Osteocyte (in vitro differentiated cells): ENCODE results near the gene ATF7IP2. TPM values are rescaled to one million over a fixed set of nuclear protein-coding genes. Genes with fewer than 3 reads are reported as not detected.

ENCODE experiments used
- DNase-seq: peaks from one replicate; pipeline ENCODE4 v3.0.0; 2021; ENCODE audit warnings: mixed read lengths; ENCODE audit not compliant: unreplicated experiment; ENCODE audit errors: extremely low spot score
- H3K27ac Mint-ChIP-seq: one replicate; pipeline ENCODE4 v1.8.0; 2021; ENCODE audit warnings: mild to moderate bottlenecking, mixed read lengths; ENCODE audit not compliant: unreplicated experiment
- H3K27me3 Mint-ChIP-seq: one replicate; pipeline ENCODE4 v1.8.0; 2021; ENCODE audit warnings: mixed read lengths; ENCODE audit not compliant: unreplicated experiment
- H3K36me3 Mint-ChIP-seq: one replicate; pipeline ENCODE4 v1.8.0; 2021; ENCODE audit warnings: mixed read lengths; ENCODE audit not compliant: unreplicated experiment
- H3K4me1 Mint-ChIP-seq: one replicate; pipeline ENCODE4 v1.8.0; 2021; ENCODE audit warnings: mixed read lengths; ENCODE audit not compliant: unreplicated experiment
- H3K4me3 Mint-ChIP-seq: one replicate; pipeline ENCODE4 v1.8.0; 2021; ENCODE audit warnings: mild to moderate bottlenecking, moderate library complexity, mixed read lengths; ENCODE audit not compliant: unreplicated experiment
- H3K9me3 Mint-ChIP-seq: one replicate; pipeline ENCODE4 v1.8.0; 2021; ENCODE audit warnings: mixed read lengths; ENCODE audit not compliant: unreplicated experiment
- total RNA-seq: library from RNA; stranded (reverse); gene quantifications from 2 replicates; pipeline ENCODE4 v1.2.1, GENCODE V29; 2021
- TF ChIP-seq, protein P1 (sequence below): fragments of 200-600 bp; sonication (generic); IDR thresholded peaks from 2 replicates; pipeline ENCODE4 v1.5.0; 2021; ENCODE audit warnings: antibody characterized with exemption, mild to moderate bottlenecking, moderate library complexity

ATF7IP2 gene
- total RNA-seq, 1 donor from 2014 or later, result 7.2 TPM

DNA sequence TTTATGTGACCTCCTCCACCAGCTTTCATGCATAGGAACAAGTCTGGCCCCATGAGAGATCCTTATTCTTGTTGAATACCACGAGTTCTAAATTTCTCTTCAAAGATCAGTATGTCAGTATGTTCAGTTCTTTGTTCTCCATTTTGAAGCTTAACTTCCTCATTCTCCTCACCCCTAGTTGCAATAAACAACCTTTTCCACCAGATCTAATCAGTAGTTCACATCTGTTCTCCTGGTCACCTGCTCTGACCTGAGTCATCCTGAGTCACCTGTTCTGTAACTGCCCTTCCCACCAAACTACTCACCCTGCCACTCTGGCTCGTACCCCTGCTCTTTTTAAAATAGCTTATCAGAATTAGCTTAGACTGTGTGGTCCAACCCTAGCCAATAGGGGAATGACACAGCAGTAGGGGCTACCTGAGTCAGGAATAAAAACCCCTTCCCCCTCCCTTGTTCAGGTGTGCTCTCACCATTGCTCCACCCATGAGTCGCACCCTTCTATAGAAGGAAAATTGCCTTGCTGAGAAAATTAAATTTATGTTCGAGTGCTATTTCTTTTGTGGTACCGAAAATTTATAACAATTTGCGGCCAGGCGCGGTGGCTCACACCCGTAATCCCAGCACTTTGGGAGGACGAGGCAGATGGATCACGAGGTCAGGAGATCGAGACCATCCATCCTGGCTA, 100.0 kb downstream of the ATF7IP2 start:
- H3K9me3 Mint-ChIP-seq, result peaks cover 10% of the 10 kb centered on the region
- peaks cover 4% of the 10 kb centered on the region for H3K36me3 Mint-ChIP-seq
- no peaks in the 10 kb centered on the region for H3K4me1 Mint-ChIP-seq
- no peak overlapping the region for H3K27ac Mint-ChIP-seq
- no peak for DNase-seq
- TF ChIP-seq, protein P1, sequence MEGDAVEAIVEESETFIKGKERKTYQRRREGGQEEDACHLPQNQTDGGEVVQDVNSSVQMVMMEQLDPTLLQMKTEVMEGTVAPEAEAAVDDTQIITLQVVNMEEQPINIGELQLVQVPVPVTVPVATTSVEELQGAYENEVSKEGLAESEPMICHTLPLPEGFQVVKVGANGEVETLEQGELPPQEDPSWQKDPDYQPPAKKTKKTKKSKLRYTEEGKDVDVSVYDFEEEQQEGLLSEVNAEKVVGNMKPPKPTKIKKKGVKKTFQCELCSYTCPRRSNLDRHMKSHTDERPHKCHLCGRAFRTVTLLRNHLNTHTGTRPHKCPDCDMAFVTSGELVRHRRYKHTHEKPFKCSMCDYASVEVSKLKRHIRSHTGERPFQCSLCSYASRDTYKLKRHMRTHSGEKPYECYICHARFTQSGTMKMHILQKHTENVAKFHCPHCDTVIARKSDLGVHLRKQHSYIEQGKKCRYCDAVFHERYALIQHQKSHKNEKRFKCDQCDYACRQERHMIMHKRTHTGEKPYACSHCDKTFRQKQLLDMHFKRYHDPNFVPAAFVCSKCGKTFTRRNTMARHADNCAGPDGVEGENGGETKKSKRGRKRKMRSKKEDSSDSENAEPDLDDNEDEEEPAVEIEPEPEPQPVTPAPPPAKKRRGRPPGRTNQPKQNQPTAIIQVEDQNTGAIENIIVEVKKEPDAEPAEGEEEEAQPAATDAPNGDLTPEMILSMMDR, result no peak
- H3K4me3 Mint-ChIP-seq, result no peak overlapping the region
- H3K27me3 Mint-ChIP-seq, result peaks cover 3% of the 10 kb centered on the region

DNA sequence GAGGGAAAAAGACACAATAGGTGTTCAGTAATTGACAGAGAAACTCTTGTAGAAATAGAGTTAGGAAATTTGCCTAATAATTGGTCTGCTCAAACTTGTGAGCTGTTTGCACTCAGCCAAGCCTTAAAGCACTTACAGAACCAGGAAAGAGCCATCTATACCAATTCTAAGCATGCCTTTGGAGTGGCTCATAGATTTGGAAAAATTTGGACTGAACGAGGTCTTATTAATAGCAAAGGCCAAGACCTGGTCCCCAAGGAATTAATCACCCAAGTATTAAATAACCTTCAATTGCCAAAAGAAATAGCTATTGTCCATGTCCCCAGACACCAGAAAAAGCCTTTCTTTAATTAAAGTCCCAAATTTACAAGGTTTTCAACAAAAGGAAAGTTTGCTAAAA, 104.3 kb downstream of the ATF7IP2 start:
- H3K27me3 Mint-ChIP-seq, result peaks cover 3% of the 10 kb centered on the region
- H3K36me3 Mint-ChIP-seq, result no peaks in the 10 kb centered on the region
- H3K4me1 Mint-ChIP-seq, result no peaks in the 10 kb centered on the region
- H3K27ac Mint-ChIP-seq, result no peak overlapping the region
- TF ChIP-seq, protein P1, result no peak
- H3K4me3 Mint-ChIP-seq, result no peak overlapping the region
- no peak for DNase-seq
- H3K9me3 Mint-ChIP-seq, result peaks cover 8% of the 10 kb centered on the region

DNA sequence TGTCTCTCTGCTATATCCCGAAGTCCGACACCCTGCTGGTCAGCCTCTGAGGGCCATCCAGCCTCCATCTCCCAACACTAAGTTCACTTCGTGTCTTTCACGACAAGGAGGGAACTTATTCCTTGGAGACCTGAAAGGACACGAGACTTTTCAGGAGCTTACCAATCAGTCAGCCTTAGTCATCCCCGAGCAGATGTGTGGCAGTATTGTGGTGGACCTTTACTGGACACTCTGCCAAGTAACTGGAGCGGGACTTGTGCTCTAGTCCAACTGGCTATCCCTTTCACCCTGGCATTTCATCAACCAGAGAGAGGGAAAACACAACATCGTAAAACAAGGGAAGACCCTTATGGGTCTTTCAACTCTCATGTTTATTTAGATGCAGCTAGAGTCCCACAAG, 107.4 kb downstream of the ATF7IP2 start:
- Mint-ChIP-seq H3K27ac (no peak overlapping the region), H3K36me3 (no peaks in the 10 kb centered on the region), H3K9me3 (peaks cover 5% of the 10 kb centered on the region), H3K27me3 (peaks cover 2% of the 10 kb centered on the region), H3K4me1 (no peaks in the 10 kb centered on the region), H3K4me3 (no peak overlapping the region)
- DNase-seq, result no peak
- TF ChIP-seq, protein P1, result no peak

DNA sequence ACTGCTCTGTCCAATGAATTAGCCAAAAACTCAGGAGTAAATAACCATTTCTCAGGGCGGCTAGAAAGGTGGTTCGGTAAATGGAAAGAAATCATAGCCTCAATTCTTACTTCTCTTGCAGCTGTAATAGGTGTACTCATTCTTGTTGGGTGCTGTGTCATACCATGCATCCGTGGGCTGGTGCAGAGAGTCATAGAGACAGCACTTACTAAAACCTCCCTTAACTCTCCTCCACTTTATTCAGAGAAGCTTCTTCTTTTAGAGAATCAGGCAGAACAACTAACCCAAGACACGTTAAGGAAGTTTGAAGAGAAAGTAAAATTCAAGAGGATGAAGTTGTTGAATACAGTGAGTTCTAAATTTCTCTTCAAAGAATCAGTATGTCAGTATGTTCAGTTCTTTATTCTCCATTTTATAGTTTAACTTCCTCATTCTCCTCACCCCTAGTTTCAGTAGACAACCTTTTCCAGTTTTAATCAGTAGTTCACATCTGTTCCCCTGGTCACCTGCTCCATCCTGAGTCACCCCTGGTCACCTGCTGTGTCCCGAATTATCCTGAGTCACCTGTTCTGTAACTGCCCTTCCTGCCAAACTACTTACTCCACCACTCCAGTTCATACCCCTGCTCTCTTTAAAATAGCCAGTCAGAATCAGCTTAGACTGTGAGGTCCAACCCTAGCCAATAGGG, 108.6 kb downstream of the ATF7IP2 start:
- Mint-ChIP-seq H3K27me3 (no peaks in the 10 kb centered on the region), H3K4me1 (no peaks in the 10 kb centered on the region), H3K27ac (no peak overlapping the region), H3K36me3 (no peaks in the 10 kb centered on the region), H3K4me3 (no peak overlapping the region), H3K9me3 (peaks cover 5% of the 10 kb centered on the region)
- DNase-seq, result no peak
- TF ChIP-seq, protein P1, result no peak

DNA sequence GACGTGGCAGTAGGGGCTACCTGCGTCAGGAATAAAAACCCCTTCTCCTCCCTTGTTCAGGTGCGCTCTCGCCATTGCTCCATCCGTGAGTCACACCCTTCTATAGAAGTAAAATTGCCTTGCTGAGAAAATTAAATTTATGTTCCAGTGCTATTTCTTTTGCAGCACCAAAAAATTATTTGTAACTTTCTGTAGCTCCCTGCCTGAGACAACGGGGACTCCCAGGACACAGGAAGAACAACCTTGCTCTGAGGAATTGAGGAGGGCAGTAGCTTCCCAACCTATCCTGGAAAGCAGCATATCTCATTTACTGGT, 109.1 kb downstream of the ATF7IP2 start:
- no peaks in the 10 kb centered on the region for H3K27me3 Mint-ChIP-seq
- no peaks in the 10 kb centered on the region for H3K4me1 Mint-ChIP-seq
- peaks cover 5% of the 10 kb centered on the region for H3K9me3 Mint-ChIP-seq
- H3K36me3 Mint-ChIP-seq, result no peaks in the 10 kb centered on the region
- TF ChIP-seq, protein P1, result no peak
- DNase-seq, result no peak
- no peak overlapping the region for H3K4me3 Mint-ChIP-seq
- no peak overlapping the region for H3K27ac Mint-ChIP-seq
